GM12891 (cell line): ENCODE data around the gene PTPN12.
"Not testable (repeated sequence)": the region's sequence is repeated elsewhere in the genome, so short reads cannot be mapped to it uniquely, and the experiment has no call there.

Source experiments
- PAX5 ChIP-seq: IDR thresholded peaks from 2 replicates; pipeline ENCODE4 v1.6.1; 2011; ENCODE audit warnings: low read length, moderate library complexity, mild to moderate bottlenecking; ENCODE audit not compliant: insufficient read depth, severe bottlenecking
- POLR2A ChIP-seq: IDR thresholded peaks from 2 replicates; pipeline ENCODE4 v1.6.1; 2011; ENCODE audit warnings: low read depth, low read length, control low read depth
- POLR2AphosphoS5 ChIP-seq: IDR thresholded peaks from 2 replicates; pipeline ENCODE4 v1.6.1; 2011; ENCODE audit warnings: low read depth, low read length, control low read depth
- SPI1 ChIP-seq: IDR thresholded peaks from 2 replicates; pipeline ENCODE4 v1.6.1; 2011; ENCODE audit warnings: low read depth, low read length, control low read depth
- TAF1 ChIP-seq: IDR thresholded peaks from 2 replicates; pipeline ENCODE4 v1.6.1; 2011; ENCODE audit warnings: low read depth, low read length, control low read depth

- TF ChIP-seq POLR2AphosphoS5, POLR2A, TAF1, PAX5, SPI1: not testable (repeated sequence)
These were observed 3.0 kb upstream of the PTPN12 start for GRCh38 chr7:77534046-77534445.
